Measurements from ENCODE around the gene APOA4. TPM values are rescaled to one million over a fixed set of nuclear protein-coding genes. Genes with fewer than 3 reads are reported as not detected.

The APOA4 gene
- total and polyA plus RNA-seq, 9 of the 15 experiments (the other 6 are each of a cell fraction or from before 2014, with no cell fraction given): 0.07 TPM; not detected in 8

GRCh38 chr11:116847612-116848011, 24.5 kb upstream of the APOA4 start:
- H2AFZ ChIP-seq (ENCODE audit: low read depth, low read length): no peak overlapping the region
- 72% methylated on average over 4 of the region's 4 CpGs for WGBS (ENCODE audit: insufficient coverage, low coverage, missing lambda C conversion rate)
- no peak overlapping the region for H3K4me3 ChIP-seq
- peaks cover 52% of the 10 kb centered on the region; the same call in 2 of the 3 replicates for H3K36me3 ChIP-seq (ENCODE audit: control insufficient read depth, insufficient read depth, low read length)
- no peaks in the 10 kb centered on the region for H3K9me1 ChIP-seq (ENCODE audit: control insufficient read depth, insufficient read depth, low read length)
- no peaks in the 10 kb centered on the region for H4K20me1 ChIP-seq (replicated peaks; ENCODE audit: control insufficient read depth, insufficient read depth, low read length)
- H3K9me3 ChIP-seq (replicated peaks; ENCODE audit: control insufficient read depth, insufficient read depth, low read depth, low read length): no peaks in the 10 kb centered on the region
- H3K27ac ChIP-seq (ENCODE audit: extremely low read depth, low read depth, low read length): no peak overlapping the region
- FAIRE-seq: no peak
- no peak overlapping the region for H3K4me2 ChIP-seq (ENCODE audit: insufficient read depth, low read length)
- H3K4me1 ChIP-seq (replicated peaks in 1 of 2; ENCODE audit: control insufficient read depth in 2 of 2, insufficient read depth in 2 of 2, low read length in 2 of 2): peaks cover 0 to 8% of the 10 kb centered on the region in 2 experiments; a peak in 3 of 5 replicates
- ATAC-seq: no peak
- H3K27me3 ChIP-seq (ENCODE audit: control insufficient read depth in 2 of 2, insufficient read depth in 2 of 2, low read length in 2 of 2): no peaks in the 10 kb centered on the region
- CTCF ChIA-PET (ENCODE audit: low intra/inter-chr PET ratio): no interaction called here
- no peak for DNase-seq (ENCODE audit: extremely low read depth in 1 of 4, low spot score in 3 of 4)
- TF ChIP-seq KDM2B (CRISPR knock-in tag; IDR thresholded peaks at IDR 0.05) (no peak), E2F5 (CRISPR knock-in tag; IDR thresholded peaks at IDR 0.05) (no peak), EP300 (IDR thresholded peaks at IDR 0.05; ENCODE audit: low read length) (no peak), KAT7 (CRISPR knock-in tag; IDR thresholded peaks at IDR 0.05; ENCODE audit: borderline replicate concordance) (no peak), MITF (IDR thresholded peaks at IDR 0.05) (no peak), ZNF197 (CRISPR knock-in tag; IDR thresholded peaks at IDR 0.05; ENCODE audit: low read depth) (no peak), IRF9 (tag; IDR thresholded peaks at IDR 0.05) (no peak), RBM39 (optimal IDR thresholded peaks at IDR 0.05; ENCODE audit: low read depth, low read length) (no peak), TAF15 (IDR thresholded peaks at IDR 0.05; ENCODE audit: low read depth, low read length) (no peak), HMGXB4 (CRISPR knock-in tag; IDR thresholded peaks at IDR 0.05) (no peak), ZNF354B (CRISPR knock-in tag; IDR thresholded peaks at IDR 0.05) (no peak), TAF7 (tag; IDR thresholded peaks at IDR 0.05) (no peak), HOMEZ (CRISPR knock-in tag; IDR thresholded peaks at IDR 0.05) (no peak), KLF13 (tag; IDR thresholded peaks at IDR 0.05; ENCODE audit: borderline replicate concordance, low read depth) (no peak), NEUROD1 (IDR thresholded peaks at IDR 0.05; ENCODE audit: borderline replicate concordance, low read depth, low read length, partially characterized antibody) (no peak), NCOA6 (IDR thresholded peaks at IDR 0.05) (no peak), XRCC4 (IDR thresholded peaks at IDR 0.05; ENCODE audit: extremely low read depth, insufficient read depth, insufficient read length) (no peak), SRSF1 (IDR thresholded peaks at IDR 0.05; ENCODE audit: low read depth, low read length) (no peak)
- H3K79me2 ChIP-seq (ENCODE audit: control insufficient read depth, insufficient read depth, low read length): no peaks in the 10 kb centered on the region
- H3K9ac ChIP-seq (ENCODE audit: insufficient read depth in 1 of 2, low read depth in 2 of 2, low read length in 2 of 2): no peak overlapping the region
- intact Hi-C loops (cut with micrococcal nuclease): no loop called here
- BruUV-seq (replicated peaks): no TSS peak
- in situ Hi-C loops (cut with MboI): no loop called here
- POLR2A ChIA-PET: interaction anchor here (1.8 kb wide), 1 partner anchor 11 kb away, joined by 7 read pairs; the partner anchor contains the start of gene APOA1
